Upper lobe of left lung (tissue), 4 donors: Measurements from ENCODE around the gene MYO7A.

ENCODE experiments used
- CTCF ChIP-seq, 6 experiments: fragments of 450-650 bp in 4 of 6; fragments of 200-600 bp in 2 of 6; sonication (generic) in 2 of 6; IDR thresholded peaks; one replicate each; pipeline ENCODE4 v1.5.1; 2016 to 2019; ENCODE audit warnings: antibody characterized with exemption in 6 of 6
- POLR2A ChIP-seq, 4 donors: fragments of 450-650 bp; IDR thresholded peaks; one replicate each; pipeline ENCODE4 v1.5.1; 2016 to 2017; ENCODE audit warnings: antibody characterized with exemption in 4 of 4, mild to moderate bottlenecking in 2 of 4
- POLR2AphosphoS5 ChIP-seq, 2 donors: sonication (generic); formaldehyde crosslinking; IDR thresholded peaks; one replicate each; pipeline ENCODE4 v1.5.1; 2017; ENCODE audit warnings: antibody characterized with exemption in 2 of 2

GRCh38 chr11:77171254-77171653 lies 43.2 kb downstream of the MYO7A start:
- TF ChIP-seq POLR2AphosphoS5 (IDR thresholded peaks at IDR 0.05), result no peak
- TF ChIP-seq CTCF (IDR thresholded peaks at IDR 0.05), result no peak
- no peak for TF ChIP-seq POLR2A (IDR thresholded peaks at IDR 0.05)
